GM12878 (cell line): ENCODE measurements around the gene ADAMTSL1. TPM values are rescaled to one million over a fixed set of nuclear protein-coding genes. Genes with fewer than 3 reads are reported as not detected.

ENCODE experiments used
- ATAC-seq: fragments of 200-7000 bp; cut with Tn5 transposase; 3 replicates; pipeline ENCODE4 v1.9.1; 2020; ENCODE audit warnings: mild to moderate bottlenecking, moderate library complexity
- BruUV-seq: library from RNA; stranded (reverse); fragments of 400-500 nt; replicated peaks from 2 replicates; lab custom pipeline; 2021; lab: Mats Ljungman, UMichigan
- CTCF ChIA-PET: fragments of 300-600 bp; sonication (Branson Sonifier 250); formaldehyde crosslinking; extraction: SDS; loops from one replicate; lab custom pipeline; 2021; ENCODE audit warnings: inconsistent platforms; lab: Yijun Ruan, JAX
- POLR2A ChIA-PET: fragments of 350-600 bp; formaldehyde crosslinking; extraction: SDS; loops from one replicate; lab custom pipeline; 2021; ENCODE audit warnings: inconsistent platforms; lab: Charles Lee
- RAD21 ChIA-PET: fragments of 300-600 bp; sonication (Branson Sonifier 250); formaldehyde crosslinking; loops from one replicate; lab custom pipeline; 2023; ENCODE audit warnings: antibody characterized with exemption; ENCODE audit not compliant: unreplicated experiment; lab: Charles Lee
- SMC1A ChIA-PET: fragments of 300-600 bp; sonication (Branson Sonifier 250); formaldehyde crosslinking; loops from one replicate; lab custom pipeline; 2023; ENCODE audit not compliant: unreplicated experiment, uncharacterized antibody; lab: Charles Lee
- DNase-seq: peaks from one replicate; pipeline ENCODE4 v3.0.0-alpha.2; 2011; ENCODE audit warnings: low read depth, low spot score
- FAIRE-seq: peaks from 3 replicates; lab custom pipeline; 2011; peaks lifted over from hg19 to GRCh38; lab: Jason Lieb, UNC
- H2AFZ ChIP-seq: 2 replicates; pipeline ENCODE4 v1.6.0; 2011; ENCODE audit warnings: low read depth, low read length, control low read depth; ENCODE audit not compliant: control insufficient read depth
- H3K27ac ChIP-seq: 2 replicates; pipeline ENCODE4 v1.5.1; 2011; ENCODE audit warnings: control low read depth; ENCODE audit not compliant: control insufficient read depth, insufficient read depth
- H3K27me3 ChIP-seq, 2 experiments: replicated peaks in 1 of 2; 2 replicates each; pipeline versions ENCODE4 v1.6.0 to v1.6.1; 2011; ENCODE audit warnings: low read length in 1 of 2; ENCODE audit not compliant: control insufficient read depth in 2 of 2, insufficient read depth in 2 of 2
- H3K36me3 ChIP-seq, 2 experiments: 2 replicates each; pipeline ENCODE4 v1.5.1; 2011; ENCODE audit warnings: low read length in 1 of 2; ENCODE audit not compliant: control insufficient read depth in 2 of 2, insufficient read depth in 2 of 2
- H3K4me1 ChIP-seq: 2 replicates; pipeline ENCODE4 v1.6.1; 2011; ENCODE audit warnings: mild to moderate bottlenecking, low read length, moderate library complexity, mixed read lengths; ENCODE audit not compliant: control insufficient read depth, insufficient read depth
- H3K4me2 ChIP-seq: 2 replicates; pipeline ENCODE4 v1.6.0; 2011; ENCODE audit warnings: control low read depth; ENCODE audit not compliant: control insufficient read depth, insufficient read depth
- H3K4me3 ChIP-seq: fragments of 200-600 bp; sonication (generic); 2 replicates; pipeline ENCODE4 v1.5.1; 2016
- H3K79me2 ChIP-seq: 2 replicates; pipeline ENCODE4 v1.6.0; 2011; ENCODE audit warnings: low read length; ENCODE audit not compliant: control insufficient read depth, insufficient read depth
- H3K9ac ChIP-seq: 2 replicates; pipeline ENCODE4 v1.8.0; 2011; ENCODE audit warnings: low read length, control low read depth, mixed read lengths; ENCODE audit not compliant: control insufficient read depth, insufficient read depth
- H3K9me3 ChIP-seq: replicated peaks from 3 replicates; pipeline ENCODE4 v1.5.1; 2011; ENCODE audit warnings: mild to moderate bottlenecking, low read length; ENCODE audit not compliant: control insufficient read depth, insufficient read depth
- H4K20me1 ChIP-seq: 2 replicates; pipeline ENCODE4 v1.6.0; 2011; ENCODE audit not compliant: control insufficient read depth, insufficient read depth
- BCL11A ChIP-seq: IDR thresholded peaks from 2 replicates; pipeline ENCODE4 v1.6.1; 2011; ENCODE audit warnings: low read depth, low read length
- BHLHE40 ChIP-seq, 2 experiments: fragments of 450-650 bp in 1 of 2; IDR thresholded peaks; 2 replicates each; pipeline ENCODE4 v1.6.1; 2011 to 2017; ENCODE audit warnings: low read depth in 2 of 2, borderline replicate concordance in 1 of 2, improper control_type of control experiment in 1 of 2, low read length in 1 of 2, mild to moderate bottlenecking in 1 of 2
- DPF2 ChIP-seq: fragments of 450-650 bp; IDR thresholded peaks from 2 replicates; pipeline ENCODE4 v1.6.1; 2017; ENCODE audit warnings: mild to moderate bottlenecking
- HCFC1 ChIP-seq: fragments of 150-350 bp; IDR thresholded peaks from 2 replicates; pipeline ENCODE4 v1.6.1; 2014; ENCODE audit warnings: low read length
- IKZF2 ChIP-seq, 2 experiments: fragments of 450-650 bp; IDR thresholded peaks; 2 replicates each; pipeline ENCODE4 v1.6.1; 2017; ENCODE audit warnings: mild to moderate bottlenecking in 2 of 2, moderate library complexity in 2 of 2
- IRF4 ChIP-seq: IDR thresholded peaks from 2 replicates; pipeline ENCODE4 v1.6.1; 2011; ENCODE audit warnings: low read depth, low read length
- KDM1A ChIP-seq: fragments of 200-600 bp; sonication (generic); IDR thresholded peaks from 2 replicates; pipeline ENCODE4 v1.6.1; 2016; ENCODE audit warnings: borderline replicate concordance
- NFXL1 ChIP-seq: fragments of 450-650 bp; IDR thresholded peaks from 2 replicates; pipeline ENCODE4 v1.6.1; 2017; ENCODE audit warnings: antibody characterized with exemption, mild to moderate bottlenecking, borderline replicate concordance
- RCOR1 ChIP-seq: conservative IDR thresholded peaks from 2 replicates; pipeline ENCODE4 v1.6.1; 2012; ENCODE audit warnings: low read depth, low read length, improper control_type of control experiment
- SPI1 ChIP-seq: IDR thresholded peaks from 2 replicates; pipeline ENCODE4 v1.6.1; 2011; ENCODE audit warnings: low read depth, mild to moderate bottlenecking, low read length, moderate library complexity, borderline replicate concordance; ENCODE audit not compliant: insufficient read depth
- SREBF2 ChIP-seq: IDR thresholded peaks from 2 replicates; pipeline ENCODE4 v1.6.1; 2012; ENCODE audit warnings: mild to moderate bottlenecking, low read length
- SUZ12 ChIP-seq: fragments of 200-600 bp; sonication (generic); IDR thresholded peaks from one replicate; pipeline ENCODE4 v1.6.1; 2018; ENCODE audit warnings: antibody characterized with exemption, mild to moderate bottlenecking; ENCODE audit not compliant: unreplicated experiment
- TARDBP ChIP-seq: IDR thresholded peaks from 2 replicates; pipeline ENCODE4 v1.6.1; 2016; ENCODE audit warnings: borderline replicate concordance
- ZNF24 ChIP-seq: fragments of 450-650 bp; IDR thresholded peaks from 2 replicates; pipeline ENCODE4 v1.6.1; 2017; ENCODE audit warnings: antibody characterized with exemption, mild to moderate bottlenecking
- ZZZ3 ChIP-seq: IDR thresholded peaks from 2 replicates; pipeline ENCODE4 v1.6.1; 2011; ENCODE audit warnings: low read depth; ENCODE audit not compliant: control insufficient read depth, insufficient read length
- WGBS: methylation state at CpG from one replicate; pipeline ENCODE4 v1.1.6; 2016; ENCODE audit warnings: low lambda C conversion rate; ENCODE audit not compliant: insufficient replicate concordance, insufficient coverage; ENCODE audit errors: missing lambda C conversion rate; 5-methylcytosine and 5-hydroxymethylcytosine counted together
- in situ Hi-C: fragments of 300-500 bp; cut with MboI; formaldehyde crosslinking; loops from 9 replicates; pipeline ENCODE4 v1.14.3; 2018; ENCODE audit warnings: mixed read lengths
- intact Hi-C: fragments of 100-400 bp; cut with micrococcal nuclease; formaldehyde crosslinking; loops from one replicate; pipeline ENCODE4 v1.14.2; 2022; ENCODE audit not compliant: unreplicated experiment
- polyA plus RNA-seq, 11 experiments: library from polyadenylated mRNA; depleted of rRNA in 4 of 11; unstranded in 6 of 11; stranded (reverse) in 5 of 11; fragments of >200 nt; fragmentation: Nextera tagmentation in 4 of 11; fragmentation: Illumina TruSeq in 1 of 11; extraction: Ambion mirVana in 4 of 11; extraction: Trizol in 1 of 11; gene quantifications; 1 replicate in 1 of 11; 2 replicates in 10 of 11; pipeline versions ENCODE4 v1.2.1 to v1.2.3, GENCODE V29; 2011 to 2016; ENCODE audit warnings: inconsistent platforms in 2 of 11, missing spikeins in 2 of 11, low read depth in 1 of 11
- total RNA-seq, 4 experiments: library from RNA; depleted of rRNA in 3 of 4; stranded (reverse); fragments of >200 nt in 3 of 4; fragmentation: Illumina TruSeq in 1 of 4; extraction: Trizol in 1 of 4; gene quantifications; 2 replicates each; pipeline versions ENCODE4 v1.2.1 to v1.2.3, GENCODE V29; 2013 to 2021
- TF ChIP-seq, protein P1 (sequence below): IDR thresholded peaks from 2 replicates; pipeline ENCODE4 v1.6.1; 2012; ENCODE audit warnings: low read depth, low read length, improper control_type of control experiment

The ADAMTSL1 gene
- total and polyA plus RNA-seq, 10 of the 15 experiments (the other 5 are each of a cell fraction or from before 2014, with no cell fraction given): 0.01 to 0.10 (median 0.07) TPM; not detected in 6

DNA sequence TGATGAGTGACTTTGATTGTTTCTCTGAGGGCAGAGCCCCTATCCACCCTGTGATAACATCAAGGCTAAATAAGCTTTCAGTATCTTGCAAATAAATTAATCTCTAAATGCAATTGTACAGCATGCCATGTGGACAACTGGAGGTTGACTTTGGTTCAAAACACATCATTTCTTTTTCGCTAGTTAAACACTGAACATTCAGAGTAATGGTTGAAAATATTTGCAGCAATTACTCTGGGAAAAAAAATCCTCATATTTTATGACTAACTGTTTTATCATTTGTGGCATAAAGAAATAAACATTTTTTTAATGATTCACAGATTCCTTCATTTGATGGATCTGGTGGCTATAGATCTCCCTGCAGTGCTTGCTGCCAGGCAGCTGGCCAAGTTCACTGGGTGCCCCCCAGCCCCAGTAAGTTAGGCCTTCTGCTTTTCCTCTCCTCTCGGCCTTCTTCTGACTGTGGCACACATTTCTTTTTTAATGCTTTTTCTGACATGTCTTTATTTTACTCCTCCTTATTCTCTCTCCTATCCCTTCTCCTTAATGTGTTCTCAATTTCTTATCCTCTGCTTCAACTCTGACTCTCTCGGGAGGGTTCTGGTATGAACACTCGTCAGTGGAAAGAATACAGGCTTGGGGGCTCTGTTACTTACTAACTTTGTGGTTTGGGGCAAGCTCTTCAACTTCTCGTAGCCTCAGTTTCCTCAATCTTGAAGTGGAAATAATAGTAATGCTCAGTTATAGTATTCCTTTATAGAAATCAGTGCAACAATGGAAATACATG is 69.6 kb downstream of the ADAMTSL1 start (continued):
- TF ChIP-seq RCOR1 (no peak), NFXL1 (no peak), SUZ12 (no peak), ZNF24 (no peak), ZZZ3 (no peak), HCFC1 (no peak), SREBF2 (no peak)
- TF ChIP-seq, all 136 proteins: peak for 0

DNA sequence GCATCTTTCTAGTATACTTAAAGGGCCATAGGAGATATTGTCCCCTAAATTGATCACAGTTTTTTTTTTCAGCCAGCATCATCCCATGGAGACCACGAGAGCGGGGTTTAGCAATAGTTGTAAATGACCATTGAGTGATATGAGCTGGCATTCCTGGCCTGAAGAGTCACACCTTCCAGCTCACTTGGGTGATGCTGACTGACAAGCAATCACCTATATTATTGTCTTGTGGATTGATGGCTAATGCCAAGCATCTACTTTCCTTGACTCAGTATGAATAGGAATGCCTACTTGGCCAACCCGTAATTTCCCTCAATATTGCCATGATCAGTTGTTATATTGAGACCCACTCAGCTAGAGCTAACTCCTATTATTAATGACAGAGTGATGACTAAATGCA is 70.5 kb downstream of the ADAMTSL1 start:
- no peak for FAIRE-seq
- H3K9ac ChIP-seq: no peak overlapping the region
- SMC1A ChIA-PET: no interaction called here
- no peak overlapping the region for H3K4me3 ChIP-seq
- ATAC-seq: no peak
- no peak overlapping the region for H2AFZ ChIP-seq
- H4K20me1 ChIP-seq: no peaks in the 10 kb centered on the region
- RAD21 ChIA-PET: no interaction called here
- no peak for DNase-seq
- intact Hi-C loops: no loop called here
- H3K27ac ChIP-seq: no peak overlapping the region
- in situ Hi-C loops: no loop called here
- no peak overlapping the region for H3K4me2 ChIP-seq
- no peaks in the 10 kb centered on the region for H3K27me3 ChIP-seq
- no peaks in the 10 kb centered on the region for H3K4me1 ChIP-seq
- CTCF ChIA-PET: no interaction called here
- WGBS: 0% methylated on average over 3 of the region's 3 CpGs
- no TSS peak for BruUV-seq
- H3K9me3 ChIP-seq: no peaks in the 10 kb centered on the region
- no peaks in the 10 kb centered on the region for H3K79me2 ChIP-seq
- POLR2A ChIA-PET: no interaction called here
- TF ChIP-seq KDM1A (no peak), DPF2 (no peak), TARDBP (no peak), BCL11A (no peak), SPI1 (no peak), BHLHE40 (IDR thresholded peaks at IDR 0.05; ENCODE audit: borderline replicate concordance in 1 of 2, low read depth in 2 of 2, low read length in 1 of 2) (no peak), IKZF2 (IDR thresholded peaks at IDR 0.05) (no peak), IRF4 (no peak)
- TF ChIP-seq, protein P1, sequence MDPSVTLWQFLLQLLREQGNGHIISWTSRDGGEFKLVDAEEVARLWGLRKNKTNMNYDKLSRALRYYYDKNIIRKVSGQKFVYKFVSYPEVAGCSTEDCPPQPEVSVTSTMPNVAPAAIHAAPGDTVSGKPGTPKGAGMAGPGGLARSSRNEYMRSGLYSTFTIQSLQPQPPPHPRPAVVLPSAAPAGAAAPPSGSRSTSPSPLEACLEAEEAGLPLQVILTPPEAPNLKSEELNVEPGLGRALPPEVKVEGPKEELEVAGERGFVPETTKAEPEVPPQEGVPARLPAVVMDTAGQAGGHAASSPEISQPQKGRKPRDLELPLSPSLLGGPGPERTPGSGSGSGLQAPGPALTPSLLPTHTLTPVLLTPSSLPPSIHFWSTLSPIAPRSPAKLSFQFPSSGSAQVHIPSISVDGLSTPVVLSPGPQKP: no peak
- TF ChIP-seq, all 136 proteins: peak for 0
- H3K36me3 ChIP-seq: no peaks in the 10 kb centered on the region
